Dendritic cell treated with granulocyte-macrophage colony-stimulating factor and Interleukin-4, amounts not matched to agents 40 ng/mL and 50 ng/mL, for 4 days (primary cell): ENCODE data around the gene DCLK1.

Source experiments
- H3K27ac Mint-ChIP-seq: one replicate; pipeline ENCODE4 v1.8.0; 2022; ENCODE audit warnings: mild to moderate bottlenecking, mixed read lengths
- H3K27me3 Mint-ChIP-seq: one replicate; pipeline ENCODE4 v1.8.0; 2022; ENCODE audit warnings: mild to moderate bottlenecking, mixed read lengths
- H3K36me3 Mint-ChIP-seq: one replicate; pipeline ENCODE4 v1.8.0; 2022; ENCODE audit warnings: low read depth, mixed read lengths
- H3K4me1 Mint-ChIP-seq: one replicate; pipeline ENCODE4 v1.8.0; 2022; ENCODE audit warnings: low read depth, mixed read lengths
- H3K4me3 Mint-ChIP-seq: one replicate; pipeline ENCODE4 v1.8.0; 2022; ENCODE audit warnings: mild to moderate bottlenecking, moderate library complexity, mixed read lengths
- H3K9me3 Mint-ChIP-seq: one replicate; pipeline ENCODE4 v1.8.0; 2022; ENCODE audit warnings: mixed read lengths
- intact Hi-C: fragments of 100-400 bp; cut with micrococcal nuclease; formaldehyde crosslinking; loops from one replicate; pipeline ENCODE4 v1.15.0; 2022

The DCLK1 gene

DNA sequence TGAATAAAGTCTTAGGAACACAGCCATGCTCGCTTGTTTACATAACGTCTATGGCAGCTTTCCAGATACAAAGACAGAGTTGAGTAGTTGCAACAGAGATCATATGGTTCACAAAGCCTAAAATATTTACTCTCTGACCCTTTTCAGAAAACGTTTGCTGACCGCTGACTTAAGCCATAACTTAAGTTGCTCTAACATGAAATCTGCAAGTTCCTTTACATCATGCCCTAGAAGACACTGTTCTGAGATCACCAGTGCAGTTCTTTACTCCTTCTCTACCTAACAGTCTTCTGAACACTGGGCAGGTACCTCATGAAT, 166.4 kb downstream of the DCLK1 start:
- H3K4me1 Mint-ChIP-seq: no peaks in the 10 kb centered on the region
- no peak overlapping the region for H3K4me3 Mint-ChIP-seq
- no peaks in the 10 kb centered on the region for H3K27me3 Mint-ChIP-seq
- no peaks in the 10 kb centered on the region for H3K36me3 Mint-ChIP-seq
- peaks cover 10% of the 10 kb centered on the region for H3K9me3 Mint-ChIP-seq
- no peak overlapping the region for H3K27ac Mint-ChIP-seq
- intact Hi-C loops: no loop called here

DNA sequence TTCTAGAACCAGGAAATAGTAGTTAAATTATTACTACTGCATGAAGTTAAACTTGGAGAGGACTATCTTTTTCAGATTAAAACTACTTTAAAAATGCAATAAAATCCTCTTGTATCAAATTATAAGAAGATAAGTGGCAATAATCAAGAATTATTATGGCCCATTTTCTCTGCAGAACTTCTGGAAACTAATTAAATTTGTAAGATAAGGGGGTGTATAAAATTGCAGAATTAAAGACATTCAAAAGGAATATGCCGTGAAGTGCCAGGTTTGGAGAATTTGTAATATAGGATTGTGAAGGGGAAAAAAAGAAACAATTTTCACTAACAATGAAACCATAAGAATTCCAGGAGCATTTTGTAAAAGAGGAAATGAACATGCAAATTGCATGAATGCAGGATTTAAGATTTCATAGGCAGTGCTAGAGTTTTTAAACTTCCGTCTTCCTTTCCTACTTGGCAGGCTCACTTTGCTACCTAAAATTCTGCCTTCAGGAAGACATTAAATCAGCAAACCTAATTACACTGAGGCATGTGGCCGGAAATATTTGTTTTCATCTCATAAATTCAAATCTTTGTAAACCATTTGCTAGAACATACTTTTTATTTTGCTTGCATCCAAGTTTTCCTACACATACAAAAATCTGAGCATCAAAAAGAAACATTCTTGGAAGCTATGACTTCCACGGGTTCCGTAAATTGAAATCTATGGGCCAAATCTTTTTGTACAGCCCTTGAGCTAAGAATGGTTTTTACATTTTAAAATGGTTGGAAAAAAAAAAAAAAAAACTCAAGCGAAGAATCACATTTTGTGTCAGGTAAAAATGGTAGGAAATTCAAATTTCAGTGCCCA, 166.9 kb downstream of the DCLK1 start:
- Mint-ChIP-seq H3K27ac (no peak overlapping the region), H3K9me3 (peaks cover 10% of the 10 kb centered on the region), H3K4me3 (no peak overlapping the region), H3K36me3 (no peaks in the 10 kb centered on the region), H3K27me3 (no peaks in the 10 kb centered on the region), H3K4me1 (no peaks in the 10 kb centered on the region)
- intact Hi-C loops: no loop called here

DNA sequence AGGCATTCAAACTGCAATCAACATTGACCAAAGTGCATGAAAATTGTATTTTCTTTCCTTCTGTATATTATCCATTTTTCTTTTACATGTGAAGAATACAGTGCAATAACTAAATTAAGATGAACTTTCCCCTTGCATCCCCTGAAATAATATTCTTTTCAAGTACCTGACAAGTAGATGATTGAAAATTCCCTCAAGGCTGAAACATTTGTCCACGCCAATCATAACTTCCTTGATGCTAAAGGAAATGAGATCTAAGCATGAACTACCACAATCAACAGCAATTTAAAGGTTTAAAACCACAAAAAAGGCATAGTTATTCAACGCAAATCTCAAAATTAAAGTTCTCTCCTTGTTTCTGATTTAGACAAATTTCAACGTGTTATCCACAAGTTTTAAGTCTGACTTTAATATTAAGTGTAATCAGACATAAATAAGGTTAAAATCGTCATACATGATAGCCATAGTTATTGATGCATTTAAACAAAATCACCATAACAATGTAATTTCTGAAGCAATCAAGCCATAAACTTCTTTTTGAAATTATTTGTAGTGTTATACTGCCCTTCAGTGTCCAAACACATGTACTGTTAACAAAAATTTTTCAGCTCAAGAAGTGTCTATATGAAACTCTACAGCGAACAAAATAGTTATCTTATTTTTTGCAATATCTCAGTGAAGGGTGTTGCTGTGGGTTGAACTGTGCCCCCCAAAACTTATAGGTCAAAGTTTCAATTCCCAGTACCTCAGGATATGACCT, 169.5 kb downstream of the DCLK1 start:
- no peaks in the 10 kb centered on the region for H3K4me1 Mint-ChIP-seq
- no peak overlapping the region for H3K27ac Mint-ChIP-seq
- H3K36me3 Mint-ChIP-seq: no peaks in the 10 kb centered on the region
- no peaks in the 10 kb centered on the region for H3K9me3 Mint-ChIP-seq
- intact Hi-C loops: no loop called here
- no peak overlapping the region for H3K4me3 Mint-ChIP-seq
- no peaks in the 10 kb centered on the region for H3K27me3 Mint-ChIP-seq

DNA sequence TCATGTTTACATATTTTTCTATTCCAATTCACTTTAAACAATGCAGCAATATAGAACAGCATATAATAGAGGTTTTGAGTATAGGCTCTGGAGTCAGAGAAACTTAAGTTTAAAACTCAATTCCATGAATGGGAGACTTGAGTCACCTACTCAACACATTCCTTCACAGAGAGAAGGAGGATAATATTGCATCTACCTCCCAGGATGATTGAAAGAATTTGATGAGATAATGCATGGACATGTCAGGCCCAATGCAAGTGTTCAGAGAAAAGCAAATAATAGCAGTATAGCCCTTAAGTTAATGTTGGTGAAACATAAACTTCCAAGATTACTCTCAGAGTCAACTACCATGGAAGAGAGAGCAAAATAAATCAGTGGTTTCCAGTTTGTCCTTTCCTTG, 170.2 kb downstream of the DCLK1 start:
- intact Hi-C loops: no loop called here
- Mint-ChIP-seq H3K36me3 (no peaks in the 10 kb centered on the region), H3K4me1 (no peaks in the 10 kb centered on the region), H3K9me3 (no peaks in the 10 kb centered on the region), H3K27me3 (no peaks in the 10 kb centered on the region), H3K4me3 (no peak overlapping the region), H3K27ac (no peak overlapping the region)

DNA sequence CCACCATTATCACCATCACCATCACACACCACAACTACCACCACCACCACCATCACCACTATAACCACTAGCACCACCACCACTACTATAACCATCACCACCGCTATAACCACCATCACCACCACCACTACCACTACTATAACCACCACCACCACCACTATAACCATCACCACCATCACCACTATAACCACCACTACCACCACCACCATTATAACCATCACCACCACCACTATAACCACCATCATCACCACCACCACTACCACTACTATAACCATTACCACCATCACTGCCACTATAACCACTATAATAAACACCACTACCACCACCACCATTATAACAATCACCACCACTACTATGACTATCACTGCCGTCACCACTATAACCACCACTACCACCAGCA, 173.2 kb downstream of the DCLK1 start:
- Mint-ChIP-seq H3K27me3 (no peaks in the 10 kb centered on the region), H3K36me3 (no peaks in the 10 kb centered on the region), H3K27ac (no peak overlapping the region), H3K4me1 (no peaks in the 10 kb centered on the region), H3K9me3 (no peaks in the 10 kb centered on the region), H3K4me3 (no peak overlapping the region)
- intact Hi-C loops: no loop called here

DNA sequence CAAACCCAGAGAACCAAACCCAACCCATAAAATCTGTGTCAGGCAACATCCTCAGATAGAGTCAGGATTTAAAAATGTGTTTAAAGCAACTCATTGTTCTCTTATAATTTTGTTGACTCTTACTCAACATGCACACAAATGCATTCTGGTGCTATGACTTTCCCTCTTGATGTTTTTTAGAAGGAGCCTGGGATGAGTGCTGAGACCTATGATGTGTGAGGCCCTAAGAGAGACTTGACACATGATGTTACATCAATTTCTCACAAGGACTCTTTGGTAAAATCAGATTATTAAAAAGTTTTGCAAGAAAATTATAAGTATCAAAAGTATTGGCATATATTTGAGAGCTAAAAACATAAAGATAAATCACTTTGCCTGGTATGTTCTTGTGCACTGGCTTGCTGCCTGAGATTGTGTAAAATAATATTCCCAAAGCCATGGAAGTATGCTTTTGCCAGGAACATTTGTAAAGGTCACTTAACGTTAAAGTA, 173.9 kb downstream of the DCLK1 start:
- Mint-ChIP-seq H3K4me1 (no peaks in the 10 kb centered on the region), H3K27me3 (no peaks in the 10 kb centered on the region), H3K9me3 (no peaks in the 10 kb centered on the region), H3K27ac (no peak overlapping the region), H3K36me3 (no peaks in the 10 kb centered on the region), H3K4me3 (no peak overlapping the region)
- intact Hi-C loops: no loop called here

DNA sequence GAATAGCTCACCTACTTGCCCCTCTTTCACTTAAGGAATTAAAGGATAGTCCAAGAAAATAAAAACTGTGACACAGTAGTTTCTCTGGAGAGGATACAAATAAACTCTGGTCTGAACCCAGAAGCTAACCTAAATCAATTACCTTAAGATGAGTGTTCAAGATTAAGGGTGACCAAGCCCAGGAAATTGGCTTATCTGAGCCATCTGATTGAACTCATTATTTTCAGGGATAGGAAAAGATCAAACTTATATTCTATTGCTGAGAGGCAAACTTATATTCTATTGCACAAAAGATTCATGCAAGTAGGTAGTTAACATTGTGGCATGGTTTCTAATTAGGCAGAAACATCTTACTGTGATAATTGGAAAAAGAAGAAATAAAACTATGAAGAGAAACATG, 175.1 kb downstream of the DCLK1 start:
- Mint-ChIP-seq H3K36me3 (no peaks in the 10 kb centered on the region), H3K27me3 (no peaks in the 10 kb centered on the region), H3K27ac (no peak overlapping the region), H3K9me3 (no peaks in the 10 kb centered on the region), H3K4me3 (no peak overlapping the region), H3K4me1 (no peaks in the 10 kb centered on the region)
- intact Hi-C loops: no loop called here

DNA sequence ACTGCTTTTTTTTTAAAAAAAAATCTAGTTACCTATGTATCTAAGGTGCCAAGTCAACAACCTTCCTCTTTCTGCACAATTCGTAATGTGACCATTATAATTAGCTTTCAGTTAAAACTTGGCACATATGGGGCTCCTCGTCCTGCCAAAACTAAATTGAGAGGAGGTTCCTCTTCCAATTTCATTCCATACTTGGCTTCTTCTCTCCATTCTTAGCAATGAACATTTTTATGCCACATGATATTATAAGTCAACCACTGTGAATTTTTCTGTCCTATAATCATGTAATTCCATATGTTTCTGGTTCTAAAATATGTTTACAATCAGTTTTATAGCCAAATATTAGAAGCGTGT, 177.0 kb downstream of the DCLK1 start:
- no peak overlapping the region for H3K27ac Mint-ChIP-seq
- H3K4me3 Mint-ChIP-seq: no peak overlapping the region
- no peaks in the 10 kb centered on the region for H3K27me3 Mint-ChIP-seq
- intact Hi-C loops: no loop called here
- no peaks in the 10 kb centered on the region for H3K4me1 Mint-ChIP-seq
- H3K9me3 Mint-ChIP-seq: no peaks in the 10 kb centered on the region
- no peaks in the 10 kb centered on the region for H3K36me3 Mint-ChIP-seq

DNA sequence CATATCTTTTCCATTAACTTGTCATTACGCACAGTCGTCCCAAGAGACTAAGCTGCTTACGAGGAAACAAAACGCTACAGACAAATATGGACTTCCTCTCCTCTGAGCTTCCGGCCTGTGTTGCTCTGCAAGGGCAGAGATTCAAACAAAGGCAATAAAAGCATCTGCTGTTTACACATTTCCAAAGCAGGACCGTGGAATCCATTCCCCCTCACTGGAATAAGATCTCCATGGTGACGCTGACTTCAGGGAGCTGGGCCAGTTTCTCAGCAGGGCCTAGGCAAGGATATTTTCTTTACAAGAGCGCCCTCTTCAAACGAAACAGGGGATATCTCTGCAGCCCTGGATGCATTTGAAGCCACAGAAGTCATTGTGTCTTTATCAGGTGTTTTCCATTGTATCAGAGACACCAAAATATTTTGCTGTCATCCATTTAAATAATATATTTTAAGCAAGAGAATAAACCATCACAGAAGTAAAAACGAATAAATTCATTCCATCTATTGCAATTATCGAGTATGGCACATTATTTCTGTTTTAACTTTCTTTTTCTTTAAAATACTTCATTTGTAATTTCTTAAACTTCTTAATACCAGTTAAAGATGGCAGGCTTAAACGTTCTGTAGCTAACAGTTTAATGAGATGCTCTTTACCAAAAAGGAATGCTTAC, 177.5 kb downstream of the DCLK1 start:
- no peaks in the 10 kb centered on the region for H3K9me3 Mint-ChIP-seq

DNA sequence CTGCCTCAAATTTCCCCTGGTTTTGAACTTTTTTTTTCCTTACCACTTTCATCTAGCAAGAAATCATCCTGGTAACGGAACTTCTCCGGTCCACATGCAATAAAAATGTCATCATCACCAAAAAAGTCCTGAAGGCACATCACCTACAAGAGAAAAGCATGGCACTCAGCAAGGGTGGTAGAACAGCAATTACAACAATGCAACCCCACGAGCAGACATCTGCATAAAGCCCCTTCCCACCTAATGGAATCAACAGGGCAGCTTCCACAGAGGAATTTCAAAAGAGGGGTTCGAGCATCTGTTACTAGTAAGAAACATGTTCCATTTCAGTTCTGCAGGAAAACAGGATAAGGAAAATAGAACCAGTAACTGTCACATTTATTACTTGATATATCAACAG, 183.9 kb downstream of the DCLK1 start:
- H3K36me3 Mint-ChIP-seq: no peaks in the 10 kb centered on the region
- H3K27ac Mint-ChIP-seq: no peak overlapping the region
- intact Hi-C loops: no loop called here

More for the DNA sequence above, 177.5 kb downstream of the DCLK1 start:
- Mint-ChIP-seq H3K4me3 (no peak overlapping the region), H3K27ac (no peak overlapping the region), H3K4me1 (no peaks in the 10 kb centered on the region), H3K27me3 (no peaks in the 10 kb centered on the region), H3K36me3 (no peaks in the 10 kb centered on the region)
- intact Hi-C loops: no loop called here

DNA sequence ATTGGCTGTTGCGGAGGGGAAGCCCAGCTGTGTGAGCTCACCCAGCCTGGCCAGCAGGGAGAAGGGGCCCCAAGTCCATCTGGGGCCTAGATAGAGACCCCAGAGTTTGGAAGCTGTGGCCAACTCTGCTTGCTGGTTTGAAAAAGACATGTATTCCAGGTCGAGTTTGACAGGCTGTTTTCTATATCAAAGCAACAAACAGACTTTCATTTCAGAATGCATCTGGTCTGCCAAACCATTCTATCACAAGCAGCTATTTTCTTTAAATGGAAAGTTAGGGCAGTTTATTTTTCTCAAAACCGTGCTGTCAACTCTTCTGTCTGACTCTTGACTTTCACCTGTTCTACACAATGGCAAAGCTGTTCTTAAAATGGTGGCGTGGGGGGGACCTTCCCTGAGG, 185.8 kb downstream of the DCLK1 start:
- H3K9me3 Mint-ChIP-seq: peaks cover 9% of the 10 kb centered on the region
- H3K4me1 Mint-ChIP-seq: no peaks in the 10 kb centered on the region
- H3K4me3 Mint-ChIP-seq: no peak overlapping the region
- no peak overlapping the region for H3K27ac Mint-ChIP-seq
- no peaks in the 10 kb centered on the region for H3K36me3 Mint-ChIP-seq
- H3K27me3 Mint-ChIP-seq: no peaks in the 10 kb centered on the region
- intact Hi-C loops: no loop called here

More for the DNA sequence above, 183.9 kb downstream of the DCLK1 start:
- H3K4me1 Mint-ChIP-seq: no peaks in the 10 kb centered on the region
- H3K27me3 Mint-ChIP-seq: no peaks in the 10 kb centered on the region
- no peak overlapping the region for H3K4me3 Mint-ChIP-seq
- peaks cover 9% of the 10 kb centered on the region for H3K9me3 Mint-ChIP-seq

DNA sequence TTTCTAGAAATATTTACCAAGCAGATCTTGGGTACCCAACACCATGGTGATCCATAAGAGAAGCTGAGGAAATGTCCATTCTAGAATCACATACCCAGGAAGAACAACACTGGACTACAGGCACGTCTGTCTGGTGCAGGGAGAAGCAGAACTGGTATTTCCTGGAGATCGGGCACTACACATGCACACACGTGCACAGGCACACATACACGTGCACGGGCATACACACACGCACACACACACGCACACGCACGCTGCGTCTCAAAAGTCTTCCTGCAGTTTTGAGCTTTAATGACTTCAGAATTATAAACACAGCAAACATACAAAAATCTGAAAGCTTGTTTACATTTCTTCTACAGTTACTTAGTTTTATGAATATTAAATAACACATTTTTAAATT, 189.8 kb downstream of the DCLK1 start:
- Mint-ChIP-seq H3K27me3 (no peaks in the 10 kb centered on the region), H3K9me3 (peaks cover 13% of the 10 kb centered on the region), H3K36me3 (no peaks in the 10 kb centered on the region), H3K4me1 (no peaks in the 10 kb centered on the region), H3K4me3 (no peak overlapping the region), H3K27ac (no peak overlapping the region)
- intact Hi-C loops: no loop called here

DNA sequence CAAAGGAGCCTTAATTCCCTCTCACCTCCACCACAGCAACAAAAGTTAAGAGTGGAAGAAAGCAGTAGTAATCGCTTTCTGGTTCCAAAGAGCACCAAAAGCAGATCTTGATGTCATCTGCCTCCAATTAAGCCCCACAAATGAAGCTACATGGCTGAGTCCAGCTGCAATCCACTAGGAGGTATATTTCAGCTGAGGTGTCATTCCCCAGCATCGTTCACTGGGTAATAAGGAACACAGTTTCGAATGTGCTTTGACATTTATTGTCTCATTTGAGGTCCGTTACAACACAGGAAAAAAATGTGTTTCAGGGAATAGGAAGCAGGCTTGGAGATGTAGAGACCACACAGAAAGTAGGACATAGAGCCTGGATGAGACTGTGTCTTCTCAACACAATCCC, 190.4 kb downstream of the DCLK1 start:
- H3K4me1 Mint-ChIP-seq: no peaks in the 10 kb centered on the region
- no peaks in the 10 kb centered on the region for H3K36me3 Mint-ChIP-seq
- intact Hi-C loops: no loop called here
- H3K27me3 Mint-ChIP-seq: no peaks in the 10 kb centered on the region
- no peak overlapping the region for H3K4me3 Mint-ChIP-seq
- H3K27ac Mint-ChIP-seq: no peak overlapping the region
- H3K9me3 Mint-ChIP-seq: peaks cover 19% of the 10 kb centered on the region

DNA sequence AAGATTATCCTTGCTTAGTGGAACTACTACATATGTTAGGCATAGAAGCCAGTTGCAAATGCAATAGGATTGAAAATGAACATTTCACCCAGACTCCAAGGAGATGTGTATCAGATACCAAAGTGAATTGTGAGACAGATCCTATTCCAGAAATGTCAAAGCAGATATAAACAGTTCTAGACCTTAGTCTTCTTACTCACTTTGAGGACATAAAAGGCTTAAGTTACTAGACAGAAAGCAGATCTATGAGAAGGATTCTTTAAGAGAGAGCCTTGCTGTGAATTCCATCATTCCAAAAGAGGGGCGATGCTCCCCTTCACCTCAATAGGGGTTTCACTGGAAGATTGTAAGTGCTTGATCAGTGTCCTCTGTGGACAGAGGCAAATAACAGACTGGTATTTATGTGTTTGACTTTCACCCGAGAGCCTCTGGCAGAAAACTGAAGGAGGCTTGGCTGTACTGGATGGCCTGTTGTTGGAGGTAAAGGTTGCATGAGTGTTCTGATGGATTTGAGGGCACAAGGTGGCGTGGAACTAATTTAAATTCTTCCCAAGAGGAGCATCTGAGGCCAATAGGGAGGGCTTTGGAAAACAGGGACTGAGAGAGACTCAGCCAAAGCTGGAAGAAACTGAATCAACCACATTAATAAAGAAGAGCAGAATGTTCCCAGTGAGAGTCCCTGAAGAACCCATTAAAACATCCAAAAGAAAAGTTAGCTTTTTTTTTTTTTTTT, 194.8 kb downstream of the DCLK1 start:
- H3K9me3 Mint-ChIP-seq: peaks cover 43% of the 10 kb centered on the region
- no peak overlapping the region for H3K27ac Mint-ChIP-seq
- no peak overlapping the region for H3K4me3 Mint-ChIP-seq
- intact Hi-C loops: no loop called here
- H3K27me3 Mint-ChIP-seq: no peaks in the 10 kb centered on the region
- no peaks in the 10 kb centered on the region for H3K4me1 Mint-ChIP-seq
- H3K36me3 Mint-ChIP-seq: no peaks in the 10 kb centered on the region
